ENCODE measurements around the gene TAOK3.

TAOK3 gene

DNA sequence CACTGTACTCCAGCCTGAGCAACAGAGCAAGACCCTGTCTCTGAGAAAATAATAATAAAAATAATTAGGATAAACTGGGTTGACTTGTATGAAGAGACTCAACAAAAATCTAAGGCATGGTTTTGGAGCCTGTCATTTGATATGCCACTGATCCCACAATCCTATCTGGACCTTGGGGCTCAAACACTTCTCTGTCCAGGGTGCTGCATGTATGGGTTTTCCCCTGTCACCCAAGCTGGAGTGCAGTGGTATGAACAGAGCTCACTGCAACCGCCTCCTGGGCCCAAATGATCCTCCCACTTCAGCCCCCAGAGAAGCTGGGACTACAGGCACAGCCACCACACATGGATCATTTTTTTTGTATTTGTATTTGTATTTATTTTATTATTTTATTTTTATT, 263.6 kb downstream of the TAOK3 start:
- Histone ChIP-seq H3K27ac (ENCODE audit: low read depth, low read length) (no peak overlapping the region), H3K9me2 (replicated peaks; ENCODE audit: control insufficient read depth, low read length) (no peaks in the 10 kb centered on the region), H3K79me2 (ENCODE audit: control insufficient read depth, low read length) (no peaks in the 10 kb centered on the region), H3K4me2 (ENCODE audit: low read length) (no peak overlapping the region), H4K20me1 (ENCODE audit: control insufficient read depth, insufficient read depth, low read depth, low read length) (no peaks in the 10 kb centered on the region), H3K36me3 (ENCODE audit: control insufficient read depth, low read length) (no peaks in the 10 kb centered on the region), H3K4me3 (ENCODE audit: low read length) (no peak overlapping the region), H3K9me3 (ENCODE audit: control insufficient read depth, insufficient read depth, low read length) (no peaks in the 10 kb centered on the region), H3K4me1 (ENCODE audit: control insufficient read depth, low read length) (peaks cover 2% of the 10 kb centered on the region), H3K27me3 (ENCODE audit: control insufficient read depth, low read length) (peaks cover 9% of the 10 kb centered on the region), H3F3A (ENCODE audit: control insufficient read depth, insufficient read depth) (no peaks in the 10 kb centered on the region)
- TF ChIP-seq, protein P1, sequence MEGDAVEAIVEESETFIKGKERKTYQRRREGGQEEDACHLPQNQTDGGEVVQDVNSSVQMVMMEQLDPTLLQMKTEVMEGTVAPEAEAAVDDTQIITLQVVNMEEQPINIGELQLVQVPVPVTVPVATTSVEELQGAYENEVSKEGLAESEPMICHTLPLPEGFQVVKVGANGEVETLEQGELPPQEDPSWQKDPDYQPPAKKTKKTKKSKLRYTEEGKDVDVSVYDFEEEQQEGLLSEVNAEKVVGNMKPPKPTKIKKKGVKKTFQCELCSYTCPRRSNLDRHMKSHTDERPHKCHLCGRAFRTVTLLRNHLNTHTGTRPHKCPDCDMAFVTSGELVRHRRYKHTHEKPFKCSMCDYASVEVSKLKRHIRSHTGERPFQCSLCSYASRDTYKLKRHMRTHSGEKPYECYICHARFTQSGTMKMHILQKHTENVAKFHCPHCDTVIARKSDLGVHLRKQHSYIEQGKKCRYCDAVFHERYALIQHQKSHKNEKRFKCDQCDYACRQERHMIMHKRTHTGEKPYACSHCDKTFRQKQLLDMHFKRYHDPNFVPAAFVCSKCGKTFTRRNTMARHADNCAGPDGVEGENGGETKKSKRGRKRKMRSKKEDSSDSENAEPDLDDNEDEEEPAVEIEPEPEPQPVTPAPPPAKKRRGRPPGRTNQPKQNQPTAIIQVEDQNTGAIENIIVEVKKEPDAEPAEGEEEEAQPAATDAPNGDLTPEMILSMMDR (IDR thresholded peaks at IDR 0.05; ENCODE audit: low read depth, low read length, poor library complexity, severe bottlenecking), result no peak
- TF ChIP-seq EZH2phosphoT487 (IDR thresholded peaks at IDR 0.05; ENCODE audit: borderline replicate concordance, low read length), result no peak

DNA sequence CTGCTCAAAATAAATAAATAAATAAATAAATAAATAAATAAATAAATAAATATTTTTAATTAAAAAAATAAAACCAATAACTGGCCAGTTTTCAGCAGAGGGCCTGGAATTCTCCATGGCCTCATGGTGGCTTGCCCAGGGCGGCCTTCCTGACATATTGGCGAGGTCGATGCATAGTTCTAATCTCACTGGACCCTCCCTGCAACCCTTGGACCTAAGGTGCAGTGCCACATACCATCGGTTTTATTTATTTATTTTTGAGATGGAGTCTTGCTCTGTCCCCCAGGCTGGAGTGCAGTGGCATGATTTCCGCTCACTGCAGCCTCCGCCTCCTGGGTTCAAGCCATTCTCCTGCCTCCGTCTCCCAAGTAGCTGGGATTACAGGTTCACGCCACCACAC, 265.0 kb downstream of the TAOK3 start:
- Histone ChIP-seq H3K9me3 (ENCODE audit: control insufficient read depth, insufficient read depth, low read length) (no peaks in the 10 kb centered on the region), H4K20me1 (ENCODE audit: control insufficient read depth, insufficient read depth, low read depth, low read length) (no peaks in the 10 kb centered on the region), H3F3A (ENCODE audit: control insufficient read depth, insufficient read depth) (no peaks in the 10 kb centered on the region), H3K36me3 (ENCODE audit: control insufficient read depth, low read length) (no peaks in the 10 kb centered on the region), H3K4me1 (ENCODE audit: control insufficient read depth, low read length) (peaks cover 15% of the 10 kb centered on the region), H3K27me3 (ENCODE audit: control insufficient read depth, low read length) (peaks cover 23% of the 10 kb centered on the region), H3K4me2 (ENCODE audit: low read length) (no peak overlapping the region), H3K9me2 (replicated peaks; ENCODE audit: control insufficient read depth, low read length) (no peaks in the 10 kb centered on the region), H3K4me3 (ENCODE audit: low read length) (no peak overlapping the region), H3K27ac (ENCODE audit: low read depth, low read length) (no peak overlapping the region), H3K79me2 (ENCODE audit: control insufficient read depth, low read length) (no peaks in the 10 kb centered on the region)
- TF ChIP-seq, protein P1 (IDR thresholded peaks at IDR 0.05; ENCODE audit: low read depth, low read length, poor library complexity, severe bottlenecking), result no peak
- TF ChIP-seq EZH2phosphoT487 (IDR thresholded peaks at IDR 0.05; ENCODE audit: borderline replicate concordance, low read length), result no peak

DNA sequence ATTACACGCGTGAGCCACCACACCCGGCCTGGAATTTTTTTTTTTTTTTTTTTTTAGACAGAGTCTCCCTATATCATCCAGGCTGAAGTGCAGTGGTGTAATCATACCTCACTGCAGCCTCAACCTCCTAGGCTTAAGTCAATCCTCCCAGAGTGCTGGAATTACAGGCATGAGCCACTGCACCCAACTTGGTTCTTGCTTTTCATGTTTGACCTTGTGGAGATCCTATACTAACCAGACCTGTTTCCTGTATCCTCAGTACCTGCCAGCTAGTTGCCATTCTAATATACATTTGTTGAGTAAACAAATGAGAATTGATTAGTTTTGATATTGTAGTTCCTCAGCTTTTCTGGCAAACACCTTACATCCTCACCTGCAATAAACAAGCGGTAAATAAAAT, 265.7 kb downstream of the TAOK3 start:
- no peak overlapping the region for H3K4me2 ChIP-seq (ENCODE audit: low read length)
- H3K9me3 ChIP-seq (ENCODE audit: control insufficient read depth, insufficient read depth, low read length), result no peaks in the 10 kb centered on the region
- peaks cover 15% of the 10 kb centered on the region for H3K4me1 ChIP-seq (ENCODE audit: control insufficient read depth, low read length)
- no peaks in the 10 kb centered on the region for H3K79me2 ChIP-seq (ENCODE audit: control insufficient read depth, low read length)
- H3K4me3 ChIP-seq (ENCODE audit: low read length), result no peak overlapping the region
- no peaks in the 10 kb centered on the region for H3K36me3 ChIP-seq (ENCODE audit: control insufficient read depth, low read length)
- no peaks in the 10 kb centered on the region for H3K9me2 ChIP-seq (replicated peaks; ENCODE audit: control insufficient read depth, low read length)
- no peaks in the 10 kb centered on the region for H3F3A ChIP-seq (ENCODE audit: control insufficient read depth, insufficient read depth)
- TF ChIP-seq EZH2phosphoT487 (IDR thresholded peaks at IDR 0.05; ENCODE audit: borderline replicate concordance, low read length), result no peak
- TF ChIP-seq, protein P1 (IDR thresholded peaks at IDR 0.05; ENCODE audit: low read depth, low read length, poor library complexity, severe bottlenecking), result no peak
- H3K27ac ChIP-seq (ENCODE audit: low read depth, low read length), result no peak overlapping the region
- peaks cover 30% of the 10 kb centered on the region for H3K27me3 ChIP-seq (ENCODE audit: control insufficient read depth, low read length)
- no peaks in the 10 kb centered on the region for H4K20me1 ChIP-seq (ENCODE audit: control insufficient read depth, insufficient read depth, low read depth, low read length)

Data from DOHH2 (cell line).